HG03432 (cell line): ENCODE measurements around the gene PTPRH.

Experiments
- ATAC-seq: cut with Tn5 transposase; IDR thresholded peaks from one replicate; pipeline ENCODE4 v1.9.1; 2021; ENCODE audit warnings: mild to moderate bottlenecking, moderate library complexity; ENCODE audit not compliant: unreplicated experiment

The PTPRH gene

GRCh38 chr19:55137915-55138314 lies 71.4 kb downstream of the PTPRH start:
- no peak for ATAC-seq

- no peak for ATAC-seq
Measured at GRCh38 chr19:55136399-55137102, 72.8 kb downstream of the PTPRH start.

GRCh38 chr19:55134736-55135135 lies 74.6 kb downstream of the PTPRH start:
- ATAC-seq = no peak

- ATAC-seq = no peak
Measured at GRCh38 chr19:55133639-55134444, 75.5 kb downstream of the PTPRH start.

- ATAC-seq = no peak
Measured at GRCh38 chr19:55132453-55133129, 76.7 kb downstream of the PTPRH start.

- no peak for ATAC-seq
Measured at GRCh38 chr19:55131421-55131820, 77.9 kb downstream of the PTPRH start.
